Endothelial cell (in vitro differentiated cells): ENCODE data around the gene SPTB. TPM values are rescaled to one million over a fixed set of nuclear protein-coding genes. Genes with fewer than 3 reads are reported as not detected.

ENCODE experiments used
- DNase-seq: peaks from one replicate; pipeline ENCODE4 v3.0.0; 2021; ENCODE audit warnings: low spot score
- H3K27ac Mint-ChIP-seq: one replicate; pipeline ENCODE4 v1.8.0; 2021; ENCODE audit warnings: mixed read lengths, inconsistent platforms; ENCODE audit not compliant: unreplicated experiment
- H3K27me3 Mint-ChIP-seq: one replicate; pipeline ENCODE4 v1.8.0; 2021; ENCODE audit warnings: mild to moderate bottlenecking, moderate library complexity, mixed read lengths, inconsistent platforms; ENCODE audit not compliant: unreplicated experiment
- H3K36me3 Mint-ChIP-seq: one replicate; pipeline ENCODE4 v1.8.0; 2021; ENCODE audit warnings: mild to moderate bottlenecking, low read depth, mixed read lengths, inconsistent platforms; ENCODE audit not compliant: unreplicated experiment
- H3K4me1 Mint-ChIP-seq: one replicate; pipeline ENCODE4 v1.8.0; 2021; ENCODE audit warnings: mild to moderate bottlenecking, mixed read lengths, inconsistent platforms; ENCODE audit not compliant: unreplicated experiment
- H3K4me3 Mint-ChIP-seq: one replicate; pipeline ENCODE4 v1.8.0; 2021; ENCODE audit warnings: mild to moderate bottlenecking, mixed read lengths, inconsistent platforms; ENCODE audit not compliant: unreplicated experiment
- H3K9me3 Mint-ChIP-seq: one replicate; pipeline ENCODE4 v1.8.0; 2021; ENCODE audit warnings: mixed read lengths, inconsistent platforms; ENCODE audit not compliant: unreplicated experiment
- total RNA-seq: library from RNA; stranded (reverse); fragmentation: NEBNext Ultra II Directional; extraction: Animal tissue kit (Norgen Biotek cat#: 25700); gene quantifications from one replicate; pipeline ENCODE4 v1.2.1, GENCODE V29; 2021; ENCODE audit not compliant: unreplicated experiment
- TF ChIP-seq, protein P1 (sequence below): fragments of 200-600 bp; sonication (generic); IDR thresholded peaks from one replicate; pipeline ENCODE4 v1.5.0; 2021; ENCODE audit warnings: antibody characterized with exemption; ENCODE audit not compliant: unreplicated experiment

Gene SPTB
- total RNA-seq, 1 donor from 2014 or later, result 0.08 TPM

DNA sequence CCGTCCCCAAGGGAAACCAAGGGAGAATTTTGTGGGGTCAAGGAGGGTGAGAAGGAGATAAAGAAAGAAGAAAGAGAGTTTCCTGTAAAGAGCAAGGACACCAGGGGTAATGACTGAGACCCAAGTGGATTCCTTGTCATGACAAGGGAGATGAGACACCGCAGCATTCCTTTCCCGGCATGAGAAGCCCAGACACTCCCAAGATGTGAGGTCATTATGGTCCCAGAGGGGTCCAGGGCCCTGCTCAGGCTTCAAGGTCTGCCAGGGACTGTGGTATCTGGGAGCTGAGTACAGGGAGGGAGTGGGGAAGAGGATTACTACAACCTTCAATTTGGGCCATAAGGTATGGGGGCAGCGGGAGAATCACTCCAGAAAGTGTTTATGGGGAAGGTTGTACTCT, 58.1 kb downstream of the SPTB start:
- no peaks in the 10 kb centered on the region for H3K9me3 Mint-ChIP-seq
- H3K27me3 Mint-ChIP-seq, result peaks cover 11% of the 10 kb centered on the region
- H3K4me1 Mint-ChIP-seq, result peaks cover 26% of the 10 kb centered on the region
- no peak overlapping the region for H3K4me3 Mint-ChIP-seq
- no peaks in the 10 kb centered on the region for H3K36me3 Mint-ChIP-seq
- TF ChIP-seq, protein P1, sequence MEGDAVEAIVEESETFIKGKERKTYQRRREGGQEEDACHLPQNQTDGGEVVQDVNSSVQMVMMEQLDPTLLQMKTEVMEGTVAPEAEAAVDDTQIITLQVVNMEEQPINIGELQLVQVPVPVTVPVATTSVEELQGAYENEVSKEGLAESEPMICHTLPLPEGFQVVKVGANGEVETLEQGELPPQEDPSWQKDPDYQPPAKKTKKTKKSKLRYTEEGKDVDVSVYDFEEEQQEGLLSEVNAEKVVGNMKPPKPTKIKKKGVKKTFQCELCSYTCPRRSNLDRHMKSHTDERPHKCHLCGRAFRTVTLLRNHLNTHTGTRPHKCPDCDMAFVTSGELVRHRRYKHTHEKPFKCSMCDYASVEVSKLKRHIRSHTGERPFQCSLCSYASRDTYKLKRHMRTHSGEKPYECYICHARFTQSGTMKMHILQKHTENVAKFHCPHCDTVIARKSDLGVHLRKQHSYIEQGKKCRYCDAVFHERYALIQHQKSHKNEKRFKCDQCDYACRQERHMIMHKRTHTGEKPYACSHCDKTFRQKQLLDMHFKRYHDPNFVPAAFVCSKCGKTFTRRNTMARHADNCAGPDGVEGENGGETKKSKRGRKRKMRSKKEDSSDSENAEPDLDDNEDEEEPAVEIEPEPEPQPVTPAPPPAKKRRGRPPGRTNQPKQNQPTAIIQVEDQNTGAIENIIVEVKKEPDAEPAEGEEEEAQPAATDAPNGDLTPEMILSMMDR, result no peak
- H3K27ac Mint-ChIP-seq, result no peak overlapping the region
- DNase-seq, result no peak

DNA sequence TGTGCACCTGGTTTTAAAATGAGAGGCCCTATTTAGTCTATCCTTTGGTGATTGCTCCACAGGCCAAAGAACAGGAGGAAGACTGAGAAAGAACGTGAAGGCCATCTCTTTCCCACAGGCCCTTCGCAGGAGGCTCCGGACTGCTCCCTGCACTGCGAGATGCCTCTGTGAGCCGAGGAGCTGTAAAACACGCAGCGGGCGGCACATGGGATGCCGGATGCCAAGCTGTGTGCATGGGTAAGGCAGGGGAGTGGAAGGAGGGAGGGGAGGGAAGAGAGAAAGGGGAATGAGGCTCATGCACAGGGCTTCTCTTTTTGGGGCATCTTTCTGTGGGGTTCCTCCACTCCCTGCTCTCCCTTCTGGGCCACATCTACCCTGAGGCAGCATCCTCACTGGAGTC, 61.6 kb downstream of the SPTB start:
- H3K27ac Mint-ChIP-seq, result no peak overlapping the region

DNA sequence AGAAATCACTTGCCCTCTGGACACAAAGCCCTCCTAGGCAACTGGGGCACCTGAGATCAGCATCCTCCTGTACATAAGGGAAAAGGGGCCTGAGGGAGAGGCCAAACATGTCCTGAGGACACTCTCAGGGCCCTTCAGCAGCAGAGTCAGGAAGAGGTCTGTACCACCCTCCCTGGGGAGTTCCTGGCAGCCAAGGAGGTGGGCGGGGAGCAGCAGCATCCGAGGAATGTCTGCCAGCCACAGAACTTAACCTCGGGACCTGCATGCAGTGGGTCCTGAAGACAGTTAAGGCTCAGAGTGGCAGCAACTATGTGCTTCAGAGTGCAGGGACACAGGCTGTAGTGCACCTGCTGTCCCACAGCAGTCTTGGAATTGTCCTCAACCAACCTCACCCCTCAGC, 62.1 kb downstream of the SPTB start:
- Mint-ChIP-seq H3K27me3 (peaks cover 11% of the 10 kb centered on the region), H3K4me1 (peaks cover 13% of the 10 kb centered on the region), H3K4me3 (no peak overlapping the region), H3K27ac (no peak overlapping the region), H3K36me3 (no peaks in the 10 kb centered on the region), H3K9me3 (no peaks in the 10 kb centered on the region)
- no peak for DNase-seq
- TF ChIP-seq, protein P1, result no peak

More for the DNA sequence above, 61.6 kb downstream of the SPTB start:
- no peak overlapping the region for H3K4me3 Mint-ChIP-seq
- H3K9me3 Mint-ChIP-seq, result no peaks in the 10 kb centered on the region
- H3K4me1 Mint-ChIP-seq, result peaks cover 13% of the 10 kb centered on the region
- H3K27me3 Mint-ChIP-seq, result peaks cover 11% of the 10 kb centered on the region
- DNase-seq, result no peak
- no peaks in the 10 kb centered on the region for H3K36me3 Mint-ChIP-seq
- TF ChIP-seq, protein P1, result no peak

DNA sequence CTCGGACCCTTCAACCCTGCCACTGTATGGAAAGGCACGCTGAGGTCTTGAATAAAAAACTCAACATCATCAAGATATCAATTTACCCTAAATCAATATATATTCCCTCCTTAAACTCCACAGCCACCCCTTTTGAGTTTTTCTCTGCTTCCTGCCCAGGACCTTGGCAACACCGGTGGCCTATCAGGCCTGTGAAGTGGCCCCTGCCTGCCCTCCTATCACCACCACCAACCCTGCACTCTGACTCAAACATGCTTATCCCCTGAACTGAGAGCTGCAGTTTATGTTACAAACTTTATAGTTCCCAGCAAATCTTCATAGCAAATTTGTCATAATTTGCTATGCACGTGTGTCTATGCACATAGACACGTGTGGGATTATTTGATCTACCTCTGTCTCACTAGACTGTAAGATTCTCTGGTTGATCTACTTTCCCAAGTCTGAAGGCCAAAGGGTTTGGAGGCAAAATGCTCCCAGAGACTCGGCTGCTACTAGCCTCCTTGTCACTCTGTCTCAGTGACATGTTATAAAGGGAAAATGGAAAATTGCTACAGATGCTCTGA, 63.4 kb downstream of the SPTB start:
- Mint-ChIP-seq H3K9me3 (no peaks in the 10 kb centered on the region), H3K4me3 (no peak overlapping the region), H3K27ac (no peak overlapping the region), H3K36me3 (no peaks in the 10 kb centered on the region), H3K27me3 (peaks cover 6% of the 10 kb centered on the region), H3K4me1 (peaks cover 5% of the 10 kb centered on the region)
- DNase-seq, result no peak
- TF ChIP-seq, protein P1, result no peak

DNA sequence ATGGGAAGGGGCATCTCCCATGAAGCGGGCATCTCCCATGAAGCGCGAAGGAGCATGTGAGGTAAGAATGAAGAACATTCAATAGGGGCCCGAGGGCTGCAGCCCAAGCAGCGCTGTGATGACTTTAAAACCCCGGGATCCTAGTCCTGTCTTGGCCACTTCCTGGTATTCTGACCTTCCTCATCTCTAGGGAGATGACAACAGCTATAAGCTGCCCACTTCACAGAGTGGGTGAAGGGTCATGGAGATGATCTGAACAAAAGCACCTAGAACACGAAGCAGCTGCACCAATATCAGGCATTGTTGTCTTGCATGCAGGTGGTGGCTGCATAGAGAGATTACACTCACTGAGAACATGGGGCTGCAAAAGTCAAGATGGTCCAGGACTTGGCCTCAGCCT, 64.5 kb downstream of the SPTB start:
- TF ChIP-seq, protein P1, result no peak
- Mint-ChIP-seq H3K4me3 (no peak overlapping the region), H3K27ac (no peak overlapping the region), H3K9me3 (no peaks in the 10 kb centered on the region), H3K27me3 (peaks cover 6% of the 10 kb centered on the region), H3K4me1 (peaks cover 5% of the 10 kb centered on the region), H3K36me3 (no peaks in the 10 kb centered on the region)
- DNase-seq, result no peak
